K562 (cell line): ENCODE measurements around the gene NUCKS1. TPM values are rescaled to one million over a fixed set of nuclear protein-coding genes. Genes with fewer than 3 reads are reported as not detected.

ENCODE experiments used
- ATAC-seq: fragments of 200-7000 bp; cut with Tn5 transposase; 3 replicates; pipeline ENCODE4 v1.9.1; 2020; ENCODE audit warnings: moderate library complexity
- BruUV-seq: library from RNA; stranded (reverse); fragments of 400-500 nt; replicated peaks from 2 replicates; lab custom pipeline; 2021; lab: Mats Ljungman, UMichigan
- CTCF ChIA-PET: fragments of 300-600 bp; formaldehyde crosslinking; extraction: SDS; loops from one replicate; lab custom pipeline; 2021; ENCODE audit warnings: low intra/inter-chr PET ratio; lab: Yijun Ruan, JAX
- POLR2A ChIA-PET: fragments of 300-600, 350-650 bp; sonication (Branson Sonifier 250); formaldehyde crosslinking; extraction: SDS; loops from one replicate; lab custom pipeline; 2021; ENCODE audit warnings: antibody characterized with exemption, inconsistent platforms; lab: Yijun Ruan, JAX
- DNase-seq, 4 experiments: peaks; one replicate each; pipeline versions ENCODE4 v3.0.0 to v3.0.0-alpha.2; 2011 to 2018; ENCODE audit warnings: low spot score in 3 of 4, mixed read lengths in 3 of 4; ENCODE audit errors: extremely low read depth in 1 of 4
- FAIRE-seq: peaks from 2 replicates; lab custom pipeline; 2011; peaks lifted over from hg19 to GRCh38; lab: Jason Lieb, UNC
- H2AFZ ChIP-seq: 2 replicates; pipeline ENCODE4 v1.6.0; 2011; ENCODE audit warnings: low read depth, low read length, control low read depth, inconsistent platforms
- H3K27ac ChIP-seq: fragments of 200-600 bp; 3 replicates; pipeline ENCODE4 v1.8.0; 2011; ENCODE audit warnings: low read depth, mild to moderate bottlenecking, control low read depth, inconsistent platforms, low read length, moderate library complexity, mixed read lengths; ENCODE audit errors: extremely low read depth
- H3K27me3 ChIP-seq, 2 experiments: fragments of 300-600 bp in 1 of 2; 2 replicates in 1 of 2; 3 replicates in 1 of 2; pipeline versions ENCODE4 v1.6.0 to v1.8.0; 2011; ENCODE audit warnings: inconsistent platforms in 2 of 2, low read length in 2 of 2, mild to moderate bottlenecking in 1 of 2, mixed read lengths in 1 of 2, moderate library complexity in 1 of 2; ENCODE audit not compliant: control insufficient read depth in 2 of 2, insufficient read depth in 2 of 2
- H3K36me3 ChIP-seq: fragments of 300-600 bp; 3 replicates; pipeline ENCODE4 v1.8.0; 2011; ENCODE audit warnings: mild to moderate bottlenecking, low read length, inconsistent platforms; ENCODE audit not compliant: control insufficient read depth, insufficient read depth
- H3K4me1 ChIP-seq, 2 experiments: fragments of 200-600 bp in 1 of 2; replicated peaks in 1 of 2; 2 replicates in 1 of 2; 3 replicates in 1 of 2; pipeline versions ENCODE4 v1.5.1 to v1.8.0; 2011; ENCODE audit warnings: inconsistent platforms in 2 of 2, low read length in 2 of 2, mild to moderate bottlenecking in 1 of 2, mixed read lengths in 1 of 2, moderate library complexity in 1 of 2; ENCODE audit not compliant: control insufficient read depth in 2 of 2, insufficient read depth in 2 of 2
- H3K4me2 ChIP-seq: 2 replicates; pipeline ENCODE4 v1.6.1; 2011; ENCODE audit warnings: low read length, control low read depth, inconsistent platforms, mixed read lengths; ENCODE audit not compliant: insufficient read depth
- H3K4me3 ChIP-seq: fragments of 200-600 bp; sonication (generic), shearing (Covaris generic); 2 replicates; pipeline ENCODE4 v1.5.1; 2016; ENCODE audit warnings: control low read depth, inconsistent platforms
- H3K79me2 ChIP-seq: fragments of 200-600 bp; 3 replicates; pipeline ENCODE4 v1.8.0; 2011; ENCODE audit warnings: low read length, inconsistent platforms; ENCODE audit not compliant: control insufficient read depth, insufficient read depth
- H3K9ac ChIP-seq, 2 experiments: 2 replicates each; pipeline versions ENCODE4 v1.6.0 to v1.6.1; 2011; ENCODE audit warnings: low read depth in 2 of 2, low read length in 2 of 2, control low read depth in 1 of 2, inconsistent platforms in 1 of 2, mild to moderate bottlenecking in 1 of 2, mixed read lengths in 1 of 2; ENCODE audit not compliant: insufficient read depth in 1 of 2
- H3K9me1 ChIP-seq: one replicate; pipeline ENCODE4 v1.6.0; 2011; ENCODE audit warnings: inconsistent platforms, mild to moderate bottlenecking, low read length, moderate library complexity; ENCODE audit not compliant: control insufficient read depth, insufficient read depth
- H3K9me3 ChIP-seq: replicated peaks from 2 replicates; pipeline ENCODE4 v1.5.1; 2011; ENCODE audit warnings: low read depth, low read length, inconsistent platforms; ENCODE audit not compliant: control insufficient read depth, insufficient read depth
- H4K20me1 ChIP-seq: replicated peaks from 2 replicates; pipeline ENCODE4 v1.6.1; 2011; ENCODE audit warnings: low read length, inconsistent platforms, mixed read lengths; ENCODE audit not compliant: control insufficient read depth, insufficient read depth
- CTBP1 ChIP-seq: fragments of 450-650 bp; IDR thresholded peaks from 2 replicates; pipeline ENCODE4 v1.6.1; 2016; ENCODE audit warnings: borderline replicate concordance
- EHMT2 ChIP-seq: fragments of 450-650 bp; IDR thresholded peaks from 2 replicates; pipeline ENCODE4 v1.6.1; 2018; ENCODE audit warnings: antibody characterized with exemption
- KLF1 ChIP-seq: fragments of 450-650 bp; IDR thresholded peaks from 2 replicates; pipeline ENCODE4 v1.6.1; 2016; ENCODE audit warnings: missing genetic modification characterization, missing compliant biosample characterization
- RBM15 ChIP-seq: fragments of 200-400 bp; formaldehyde crosslinking; IDR thresholded peaks from 2 replicates; pipeline ENCODE4 v1.6.1; 2018; ENCODE audit warnings: mild to moderate bottlenecking, low read length, moderate library complexity; ENCODE audit not compliant: insufficient read depth
- TAF9B ChIP-seq: fragments of 450-650 bp; IDR thresholded peaks from 2 replicates; pipeline ENCODE4 v1.6.1; 2018; ENCODE audit warnings: mild to moderate bottlenecking; ENCODE audit not compliant: partially characterized antibody
- ZBTB5 ChIP-seq: fragments of 450-650 bp; IDR thresholded peaks from 2 replicates; pipeline ENCODE4 v1.6.1; 2017; ENCODE audit warnings: antibody characterized with exemption
- ZNF41 ChIP-seq: fragments of 250-450 bp; sonication (Bioruptor Pico); conservative IDR thresholded peaks from 2 replicates; pipeline ENCODE4 v1.4.0; 2020; ENCODE audit warnings: mild to moderate bottlenecking
- ZNF57 ChIP-seq: fragments of 450-650 bp; formaldehyde crosslinking; IDR thresholded peaks from 2 replicates; pipeline ENCODE4 v1.4.0; 2020; ENCODE audit warnings: mild to moderate bottlenecking, moderate library complexity
- WGBS: fragments of 100-300 bp; shearing (Covaris generic); methylation state at CpG from one replicate; pipeline ENCODE4 v1.1.6; 2016; ENCODE audit warnings: low coverage, mixed read lengths; ENCODE audit not compliant: insufficient coverage; ENCODE audit errors: missing lambda C conversion rate; 5-methylcytosine and 5-hydroxymethylcytosine counted together
- in situ Hi-C: fragments of 300-500 bp; cut with MboI; formaldehyde crosslinking; loops from 4 replicates; pipeline ENCODE4 v1.15.0; 2018; ENCODE audit warnings: inconsistent platforms, mixed read lengths
- intact Hi-C: fragments of 100-400 bp; cut with micrococcal nuclease; formaldehyde crosslinking; loops from 2 replicates; pipeline ENCODE4 v1.14.2; 2022
- polyA plus RNA-seq, 8 experiments: library from polyadenylated mRNA; depleted of rRNA in 4 of 8; stranded (reverse) in 5 of 8; unstranded in 3 of 8; fragments of >200 nt; fragmentation: Nextera tagmentation in 2 of 8; fragmentation: Illumina TruSeq in 1 of 8; extraction: Ambion mirVana in 2 of 8; extraction: Trizol in 1 of 8; gene quantifications; 2 replicates each; pipeline versions ENCODE4 v1.2.1 to v1.2.3, GENCODE V29; 2011 to 2014; ENCODE audit warnings: inconsistent platforms in 1 of 8, missing spikeins in 1 of 8
- total RNA-seq, 7 experiments: library from RNA; depleted of rRNA in 6 of 7; stranded (reverse); fragments of >200 nt in 6 of 7; fragmentation: Illumina TruSeq in 2 of 7; extraction: Trizol in 2 of 7; gene quantifications; 2 replicates each; pipeline versions ENCODE4 v1.2.1 to v1.2.3, GENCODE V29; 2011 to 2021; ENCODE audit warnings: low replicate concordance in 1 of 7
- TF ChIP-seq, protein P1 (sequence below): fragments of 200-800 bp; sonication (Bioruptor generic); IDR thresholded peaks from 2 replicates; pipeline ENCODE4 v1.6.1; 2017; ENCODE audit warnings: missing genetic modification characterization, missing compliant biosample characterization

NUCKS1 gene
- total and polyA plus RNA-seq, 9 of the 15 experiments (the other 6 are each of a cell fraction or from before 2014, with no cell fraction given), result 66.7 to 244 (median 149) TPM

- TF ChIP-seq ZBTB5 (no peak), EHMT2 (0 out of 2 replicates have a peak, but pooled peaks have one; percentile 18), CTBP1 (peak; percentile 69), RBM15 (no peak), KLF1 (peak; percentile 44; the same call in 1 of the 2 replicates), ZNF57 (no peak)
Observed at GRCh38 chr1:205787287-205787916, 37.4 kb upstream of the NUCKS1 start (continued).

- no peak for ATAC-seq
- DNase-seq, result no peak
- Histone ChIP-seq H3K4me1 (peaks cover 7 to 20% of the 10 kb centered on the region in 2 experiments; a peak in 4 of 5 replicates), H3K36me3 (peaks cover 6% of the 10 kb centered on the region; the same call in 1 of the 3 replicates), H3K9me1 (no peaks in the 10 kb centered on the region), H3K79me2 (no peaks in the 10 kb centered on the region), H3K27ac (peak overlapping the region; percentile 76; the same call in 2 of the 3 replicates), H2AFZ (peak overlapping the region; percentile 92), H3K9me3 (no peaks in the 10 kb centered on the region), H4K20me1 (0 out of 2 replicates have a peak, but pooled peaks cover under 1% of the 10 kb centered on the region), H3K4me3 (no peak overlapping the region), H3K9ac (peak overlapping the region in 1 of 2 experiments; percentile 57; a peak in 1 of 4 replicates), H3K4me2 (no peak overlapping the region; the same call in 1 of the 2 replicates), H3K27me3 (no peaks in the 10 kb centered on the region)
- 40% methylated on average over 4 of the region's 4 CpGs for WGBS
- in situ Hi-C loops (no loop called here), intact Hi-C loops (loop anchor here (5.0 to 10.0 kb wide), 2 partner anchors 129 to 192 kb away; no protein-coding TSS in a partner anchor)
- TF ChIP-seq, protein P1, sequence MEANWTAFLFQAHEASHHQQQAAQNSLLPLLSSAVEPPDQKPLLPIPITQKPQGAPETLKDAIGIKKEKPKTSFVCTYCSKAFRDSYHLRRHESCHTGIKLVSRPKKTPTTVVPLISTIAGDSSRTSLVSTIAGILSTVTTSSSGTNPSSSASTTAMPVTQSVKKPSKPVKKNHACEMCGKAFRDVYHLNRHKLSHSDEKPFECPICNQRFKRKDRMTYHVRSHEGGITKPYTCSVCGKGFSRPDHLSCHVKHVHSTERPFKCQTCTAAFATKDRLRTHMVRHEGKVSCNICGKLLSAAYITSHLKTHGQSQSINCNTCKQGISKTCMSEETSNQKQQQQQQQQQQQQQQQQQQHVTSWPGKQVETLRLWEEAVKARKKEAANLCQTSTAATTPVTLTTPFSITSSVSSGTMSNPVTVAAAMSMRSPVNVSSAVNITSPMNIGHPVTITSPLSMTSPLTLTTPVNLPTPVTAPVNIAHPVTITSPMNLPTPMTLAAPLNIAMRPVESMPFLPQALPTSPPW (CRISPR knock-in tag), result no peak
- TF ChIP-seq ZNF41 (CRISPR knock-in tag), result no peak
- TF ChIP-seq TAF9B, result no peak
- ChIA-PET POLR2A (interaction anchor here (0.5 to 1.9 kb wide), 3 partner anchors 11 to 18 kb away, joined by 3 to 7 read pairs (median 6); partner anchors contain the start of gene RAB29), CTCF (interaction anchor here (1.2 kb wide), 1 partner anchor 191 kb away, joined by 3 read pairs; no protein-coding TSS in a partner anchor)
- no peak for FAIRE-seq
- BruUV-seq, result no TSS peak
Observed at GRCh38 chr1:205786601-205787000, 36.6 kb upstream of the NUCKS1 start.
